GM19372 (cell line): ENCODE data around the gene AGR3.

ENCODE experiments used
- ATAC-seq: cut with Tn5 transposase; IDR thresholded peaks from one replicate; pipeline ENCODE4 v1.9.1; 2021; ENCODE audit warnings: mild to moderate bottlenecking, low read depth, moderate library complexity; ENCODE audit not compliant: unreplicated experiment

Gene AGR3

GRCh38 chr7:16838891-16839290 is 42.9 kb downstream of the AGR3 start:
- ATAC-seq, result no peak

DNA sequence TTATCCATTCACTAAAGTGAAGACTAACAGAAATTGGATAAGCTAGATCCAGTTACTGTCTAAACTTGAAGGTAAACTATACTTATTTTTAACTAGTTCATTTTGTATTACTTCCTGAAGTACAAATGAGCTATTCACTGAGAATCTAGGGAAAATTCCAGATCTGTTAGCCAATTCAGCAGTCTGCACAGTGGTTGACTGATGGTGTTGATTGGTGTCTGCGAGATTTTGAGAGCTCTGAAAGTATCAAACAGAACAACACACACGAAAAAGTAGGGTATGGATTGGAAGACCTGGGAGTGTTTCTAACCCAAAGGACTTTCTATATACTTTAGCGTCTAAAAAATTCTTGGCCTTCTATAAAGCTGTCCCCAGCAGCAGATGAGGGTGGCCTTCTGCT is 43.4 kb downstream of the AGR3 start:
- no peak for ATAC-seq

DNA sequence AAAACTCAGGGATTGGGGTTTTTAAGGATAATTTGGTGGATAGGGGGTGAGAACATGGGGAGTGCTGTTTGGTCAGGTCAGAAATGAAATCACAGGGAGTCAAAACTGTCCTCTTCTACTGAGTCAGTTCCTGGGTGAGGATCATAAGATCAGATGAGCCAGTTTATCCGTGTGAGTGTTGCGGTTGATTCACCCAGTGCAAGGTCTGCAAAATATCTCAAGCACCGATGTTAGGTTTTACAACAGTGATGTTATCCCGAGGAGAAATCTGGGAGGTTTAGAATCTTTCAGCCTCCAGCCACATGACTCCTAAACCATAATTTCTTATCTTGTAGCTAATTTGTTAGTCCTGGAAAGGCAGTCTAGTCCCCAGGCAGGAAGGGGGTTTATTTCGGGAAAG is 45.3 kb downstream of the AGR3 start:
- no peak for ATAC-seq

GRCh38 chr7:16833373-16833772 is 48.4 kb downstream of the AGR3 start:
- no peak for ATAC-seq

DNA sequence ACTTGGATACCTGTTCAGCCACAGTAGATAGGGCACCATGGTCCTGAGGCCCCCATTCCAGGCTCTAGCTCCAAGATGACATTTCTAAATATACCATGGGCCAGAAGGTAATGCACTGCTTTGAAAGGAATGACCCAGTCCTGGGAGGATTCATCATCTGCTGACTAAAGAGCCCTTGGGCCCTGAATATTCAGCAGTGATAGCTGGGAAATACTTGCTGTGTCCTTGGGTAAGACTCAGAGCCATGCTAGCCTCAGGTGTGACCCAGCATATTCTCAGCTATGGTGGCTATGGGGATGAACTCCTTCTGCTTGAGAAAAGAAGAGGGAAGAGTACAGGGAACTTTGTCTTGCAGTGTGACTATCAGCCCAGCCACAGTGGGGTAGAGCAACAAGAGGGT is 55.7 kb downstream of the AGR3 start:
- ATAC-seq, result no peak

GRCh38 chr7:16822029-16822428 is 59.8 kb downstream of the AGR3 start:
- no peak for ATAC-seq

- ATAC-seq, result no peak
Observed at GRCh38 chr7:16818732-16819131, 63.1 kb downstream of the AGR3 start.

GRCh38 chr7:16817536-16817935 is 64.2 kb downstream of the AGR3 start:
- ATAC-seq, result no peak

GRCh38 chr7:16816824-16817223 is 65.0 kb downstream of the AGR3 start:
- no peak for ATAC-seq

DNA sequence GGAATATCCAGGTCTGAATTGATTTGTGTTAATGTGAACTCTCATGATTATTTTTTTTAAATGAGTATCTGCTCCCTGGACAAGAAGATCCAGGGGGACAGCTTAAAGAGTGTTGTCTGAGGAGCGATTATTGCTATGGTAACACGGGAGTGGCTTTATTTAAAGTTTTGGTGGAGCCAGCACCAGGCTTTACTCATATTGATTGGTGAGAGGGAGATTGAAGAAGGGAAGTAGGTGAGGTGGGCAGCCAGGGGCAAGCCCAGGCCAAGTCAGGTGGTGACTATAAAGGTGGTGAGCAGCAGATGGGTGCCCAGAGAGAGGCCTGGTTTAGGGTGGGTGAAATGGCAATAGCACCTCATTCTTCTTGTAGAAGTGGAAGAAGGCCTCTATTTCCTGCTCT is 66.8 kb downstream of the AGR3 start:
- ATAC-seq, result no peak

GRCh38 chr7:16813232-16813616 is 68.6 kb downstream of the AGR3 start:
- no peak for ATAC-seq

DNA sequence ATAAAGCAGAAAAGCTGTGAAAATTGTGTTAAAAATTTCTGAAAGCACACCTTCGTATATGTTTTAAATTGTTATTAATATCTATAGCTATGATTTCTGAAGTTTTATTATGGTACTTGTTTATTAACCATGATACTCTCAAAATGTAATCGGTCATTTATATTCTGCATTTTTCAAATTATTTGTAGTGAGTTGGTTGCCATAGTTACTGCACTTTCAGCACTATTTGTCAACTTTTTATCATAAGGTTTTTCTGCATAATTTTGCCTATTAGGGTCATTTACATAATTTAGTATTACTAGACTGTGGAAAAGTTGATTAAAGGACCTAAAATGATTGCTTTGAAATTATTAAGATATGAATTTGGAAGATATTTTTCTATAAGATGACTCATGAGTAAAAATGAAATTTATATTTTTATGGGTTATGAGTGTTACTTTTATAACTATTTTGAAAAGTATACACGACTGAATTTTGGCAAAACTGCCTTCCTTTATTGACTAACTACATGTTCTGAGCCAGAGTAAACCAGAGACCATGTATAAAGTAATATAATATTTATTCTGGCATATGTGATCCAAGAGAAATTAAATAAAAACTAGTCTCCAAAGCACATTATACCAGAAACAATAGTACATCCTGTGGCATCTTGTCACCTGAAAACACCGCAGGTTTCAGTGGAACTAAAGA is 69.1 kb downstream of the AGR3 start:
- ATAC-seq, result no peak

DNA sequence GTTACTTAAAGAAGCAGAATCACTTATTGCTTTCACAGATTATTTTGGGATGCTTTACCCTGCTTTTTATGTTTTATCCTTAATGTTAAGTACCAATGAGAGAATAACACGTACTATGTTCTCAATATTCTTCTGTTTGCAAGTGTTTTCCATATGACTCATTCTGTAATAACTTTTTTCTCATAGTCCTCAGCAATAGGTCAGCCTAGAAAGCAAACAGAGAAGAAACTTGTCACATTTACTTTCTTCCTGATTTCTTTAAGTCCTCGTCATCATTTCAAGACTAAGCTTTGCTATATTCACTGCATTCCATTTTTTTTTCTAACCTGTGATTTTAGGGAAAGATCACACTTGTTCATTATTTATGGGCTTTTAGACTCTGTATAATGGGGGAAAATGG is 70.2 kb downstream of the AGR3 start:
- ATAC-seq, result no peak

- ATAC-seq, result no peak
Observed at GRCh38 chr7:16810573-16810972, 71.2 kb downstream of the AGR3 start.

GRCh38 chr7:16810112-16810511 is 71.7 kb downstream of the AGR3 start:
- no peak for ATAC-seq
